ENCODE results near the gene CCDC188. TPM values are rescaled to one million over a fixed set of nuclear protein-coding genes. Genes with fewer than 3 reads are reported as not detected.

CCDC188 gene
- total RNA-seq, 1 donor from 2014 or later, result 1.1 TPM

GRCh38 chr22:20147237-20147988 lies 3.4 kb downstream of the CCDC188 start:
- no peak for DNase-seq

- DNase-seq, result peak; percentile 56
Observed at GRCh38 chr22:20146777-20147176, 4.1 kb downstream of the CCDC188 start.

GRCh38 chr22:20145832-20146223 lies 5.0 kb downstream of the CCDC188 start:
- no peak for DNase-seq

GRCh38 chr22:20145206-20145831 lies 5.5 kb downstream of the CCDC188 start:
- no peak for DNase-seq

GRCh38 chr22:20143883-20144665 lies 6.8 kb downstream of the CCDC188 start:
- no peak for DNase-seq

- no peak for DNase-seq
Observed at GRCh38 chr22:20142711-20143621, 7.9 kb downstream of the CCDC188 start.

- no peak for DNase-seq
Observed at GRCh38 chr22:20141186-20142077, 9.4 kb downstream of the CCDC188 start.

GRCh38 chr22:20140521-20140964 lies 10.3 kb downstream of the CCDC188 start:
- no peak for DNase-seq

GRCh38 chr22:20140107-20140445 lies 10.8 kb downstream of the CCDC188 start:
- DNase-seq, result no peak

GRCh38 chr22:20139391-20140106 lies 11.3 kb downstream of the CCDC188 start:
- no peak for DNase-seq

GRCh38 chr22:20138868-20139267 lies 12.0 kb downstream of the CCDC188 start:
- no peak for DNase-seq

- DNase-seq, result no peak
Observed at GRCh38 chr22:20138417-20138738, 12.5 kb downstream of the CCDC188 start.

GRCh38 chr22:20137671-20138416 lies 13.0 kb downstream of the CCDC188 start:
- DNase-seq, result peak; percentile 66

GRCh38 chr22:20137113-20137512 lies 13.7 kb downstream of the CCDC188 start:
- no peak for DNase-seq

- no peak for DNase-seq
Observed at GRCh38 chr22:20136603-20136873, 14.3 kb downstream of the CCDC188 start.

GRCh38 chr22:20135806-20136602 lies 14.9 kb downstream of the CCDC188 start:
- DNase-seq, result no peak

GRCh38 chr22:20135265-20135664 lies 15.6 kb downstream of the CCDC188 start:
- no peak for DNase-seq

- DNase-seq, result no peak
Observed at GRCh38 chr22:20133930-20134549, 16.8 kb downstream of the CCDC188 start.

All from tongue (tissue), 2 donors.